Skeletal muscle satellite cell (primary cell): ENCODE data around the gene PGM2.

ENCODE experiments used
- H3K27me3 ChIP-seq: 2 replicates; pipeline ENCODE4 v1.7.0; 2013; ENCODE audit warnings: low read length; ENCODE audit not compliant: control insufficient read depth, insufficient read depth
- H3K36me3 ChIP-seq: 2 replicates; pipeline ENCODE4 v1.7.0; 2013; ENCODE audit warnings: mild to moderate bottlenecking, control low read depth, low read length; ENCODE audit not compliant: insufficient read depth
- H3K4me1 ChIP-seq: 2 replicates; pipeline ENCODE4 v1.7.0; 2013; ENCODE audit warnings: low read length; ENCODE audit not compliant: control insufficient read depth, insufficient read depth
- H3K4me2 ChIP-seq: 2 replicates; pipeline ENCODE4 v1.7.0; 2013; ENCODE audit warnings: mild to moderate bottlenecking, low read length
- H3K4me3 ChIP-seq: 2 replicates; pipeline ENCODE4 v1.7.0; 2013; ENCODE audit warnings: low read length
- H3K9ac ChIP-seq: 2 replicates; pipeline ENCODE4 v1.7.0; 2013; ENCODE audit warnings: mild to moderate bottlenecking, low read depth, low read length, moderate library complexity
- H3K9me3 ChIP-seq: replicated peaks from 2 replicates; pipeline ENCODE4 v1.7.0; 2013; ENCODE audit warnings: mild to moderate bottlenecking, control low read depth, low read length

PGM2 gene

GRCh38 chr4:37865450-37865849 lies 39.0 kb downstream of the PGM2 start:
- Histone ChIP-seq H3K4me1 (no peaks in the 10 kb centered on the region), H3K27me3 (no peaks in the 10 kb centered on the region), H3K36me3 (peaks cover 16% of the 10 kb centered on the region)

GRCh38 chr4:37867102-37867501 lies 40.6 kb downstream of the PGM2 start:
- no peaks in the 10 kb centered on the region for H3K9me3 ChIP-seq
- no peak overlapping the region for H3K4me2 ChIP-seq
- H3K27me3 ChIP-seq = no peaks in the 10 kb centered on the region
- peaks cover 1% of the 10 kb centered on the region for H3K4me1 ChIP-seq
- H3K4me3 ChIP-seq = no peak overlapping the region
- peaks cover 16% of the 10 kb centered on the region for H3K36me3 ChIP-seq
- no peak overlapping the region for H3K9ac ChIP-seq

More at GRCh38 chr4:37865450-37865849, 39.0 kb downstream of the PGM2 start:
- Histone ChIP-seq H3K9ac (no peak overlapping the region), H3K9me3 (no peaks in the 10 kb centered on the region), H3K4me2 (no peak overlapping the region), H3K4me3 (no peak overlapping the region)

- no peak overlapping the region for H3K4me2 ChIP-seq
- H3K9me3 ChIP-seq = no peaks in the 10 kb centered on the region
- no peaks in the 10 kb centered on the region for H3K27me3 ChIP-seq
- no peak overlapping the region for H3K9ac ChIP-seq
- H3K36me3 ChIP-seq = peaks cover 11% of the 10 kb centered on the region
- H3K4me3 ChIP-seq = no peak overlapping the region
- H3K4me1 ChIP-seq = peaks cover 13% of the 10 kb centered on the region
Measured at GRCh38 chr4:37868238-37868637, 41.8 kb downstream of the PGM2 start.

GRCh38 chr4:37872310-37872988 lies 46.0 kb downstream of the PGM2 start:
- Histone ChIP-seq H3K9ac (peak overlapping the region; percentile 19), H3K9me3 (no peaks in the 10 kb centered on the region), H3K27me3 (no peaks in the 10 kb centered on the region), H3K4me2 (peak overlapping the region; percentile 68), H3K4me1 (peaks cover 38% of the 10 kb centered on the region), H3K4me3 (no peak overlapping the region), H3K36me3 (no peaks in the 10 kb centered on the region)

GRCh38 chr4:37873386-37873785 lies 46.9 kb downstream of the PGM2 start:
- Histone ChIP-seq H3K27me3 (no peaks in the 10 kb centered on the region), H3K9ac (peak overlapping the region; percentile 19), H3K4me3 (no peak overlapping the region), H3K36me3 (no peaks in the 10 kb centered on the region), H3K4me1 (peaks cover 38% of the 10 kb centered on the region), H3K9me3 (no peaks in the 10 kb centered on the region), H3K4me2 (peak overlapping the region; percentile 68)

- Histone ChIP-seq H3K4me1 (peaks cover 38% of the 10 kb centered on the region), H3K4me2 (no peak overlapping the region), H3K36me3 (no peaks in the 10 kb centered on the region), H3K9me3 (no peaks in the 10 kb centered on the region), H3K9ac (no peak overlapping the region), H3K4me3 (no peak overlapping the region), H3K27me3 (no peaks in the 10 kb centered on the region)
Measured at GRCh38 chr4:37876156-37876555, 49.7 kb downstream of the PGM2 start.

- H3K27me3 ChIP-seq = no peaks in the 10 kb centered on the region
- no peak overlapping the region for H3K9ac ChIP-seq
- no peaks in the 10 kb centered on the region for H3K9me3 ChIP-seq
- no peaks in the 10 kb centered on the region for H3K36me3 ChIP-seq
- peaks cover 24% of the 10 kb centered on the region for H3K4me1 ChIP-seq
- no peak overlapping the region for H3K4me3 ChIP-seq
- H3K4me2 ChIP-seq = no peak overlapping the region
Measured at GRCh38 chr4:37879365-37879764, 52.9 kb downstream of the PGM2 start.

- Histone ChIP-seq H3K9me3 (no peaks in the 10 kb centered on the region), H3K4me1 (peaks cover 13% of the 10 kb centered on the region), H3K27me3 (no peaks in the 10 kb centered on the region), H3K36me3 (no peaks in the 10 kb centered on the region), H3K4me3 (no peak overlapping the region), H3K9ac (no peak overlapping the region), H3K4me2 (no peak overlapping the region)
Measured at GRCh38 chr4:37881811-37882210, 55.3 kb downstream of the PGM2 start.

GRCh38 chr4:37882665-37883296 lies 56.3 kb downstream of the PGM2 start:
- H3K4me2 ChIP-seq = peak overlapping the region; percentile 19
- no peak overlapping the region for H3K4me3 ChIP-seq
- no peaks in the 10 kb centered on the region for H3K36me3 ChIP-seq
- peaks cover 4% of the 10 kb centered on the region for H3K27me3 ChIP-seq
- H3K9me3 ChIP-seq = no peaks in the 10 kb centered on the region
- peaks cover 9% of the 10 kb centered on the region for H3K4me1 ChIP-seq
- H3K9ac ChIP-seq = no peak overlapping the region

- Histone ChIP-seq H3K4me3 (no peak overlapping the region), H3K4me1 (peaks cover 11% of the 10 kb centered on the region), H3K27me3 (peaks cover 19% of the 10 kb centered on the region), H3K4me2 (no peak overlapping the region), H3K36me3 (no peaks in the 10 kb centered on the region), H3K9me3 (no peaks in the 10 kb centered on the region), H3K9ac (no peak overlapping the region)
Measured at GRCh38 chr4:37884855-37885487, 58.5 kb downstream of the PGM2 start.

GRCh38 chr4:37885496-37885895 lies 59.0 kb downstream of the PGM2 start:
- H3K9ac ChIP-seq = no peak overlapping the region
- H3K4me1 ChIP-seq = peaks cover 17% of the 10 kb centered on the region
- peaks cover 24% of the 10 kb centered on the region for H3K27me3 ChIP-seq
- no peaks in the 10 kb centered on the region for H3K36me3 ChIP-seq
- H3K4me3 ChIP-seq = no peak overlapping the region
- H3K9me3 ChIP-seq = no peaks in the 10 kb centered on the region
- H3K4me2 ChIP-seq = no peak overlapping the region
